SK-N-DZ (cell line): Measurements from ENCODE around the gene R3HDM4. TPM values are rescaled to one million over a fixed set of nuclear protein-coding genes. Genes with fewer than 3 reads are reported as not detected.
"Not testable (repeated sequence)": the region's sequence is repeated elsewhere in the genome, so short reads cannot be mapped to it uniquely, and the experiment has no call there.

Source experiments
- DNase-seq: peaks from one replicate; pipeline ENCODE4 v3.0.0-alpha.2; 2015; ENCODE audit warnings: low spot score
- polyA plus RNA-seq, 2 experiments: library from polyadenylated mRNA; depleted of rRNA; stranded (reverse); fragments of >200 nt; gene quantifications; 2 replicates each; pipeline ENCODE4 v1.2.3, GENCODE V29; 2014

The R3HDM4 gene
- 35.9 and 42.5 TPM in 2 replicates for polyA plus RNA-seq (2014; cell fraction: cytosol; rRNA removed)
- 49.3 and 61.5 TPM in 2 replicates for polyA plus RNA-seq (2014; cell fraction: nucleus; rRNA removed)

GRCh38 chr19:913080-913748 lies at the start of gene R3HDM4:
TSS of gene R3HDM4 (minus strand) at chr19:913219. CDS start at chr19:913157, 62 bp downstream.
- DNase-seq = no peak

- no peak for DNase-seq
These were observed 49.0 kb upstream of the R3HDM4 start for GRCh38 chr19:961866-962620.

GRCh38 chr19:960601-960938 lies 47.6 kb upstream of the R3HDM4 start:
- no peak for DNase-seq

- no peak for DNase-seq
These were observed 47.0 kb upstream of the R3HDM4 start for GRCh38 chr19:960020-960419.

GRCh38 chr19:958967-959855 lies 46.2 kb upstream of the R3HDM4 start:
- DNase-seq = no peak

- not testable (repeated sequence) for DNase-seq
These were observed 44.6 kb upstream of the R3HDM4 start for GRCh38 chr19:957578-957977.

- DNase-seq = peak; percentile 81
These were observed 43.9 kb upstream of the R3HDM4 start for GRCh38 chr19:956766-957440.

- DNase-seq = no peak
These were observed 43.1 kb upstream of the R3HDM4 start for GRCh38 chr19:955803-956765.

GRCh38 chr19:954672-955494 lies 41.9 kb upstream of the R3HDM4 start:
- no peak for DNase-seq

- DNase-seq = no peak
These were observed 41.3 kb upstream of the R3HDM4 start for GRCh38 chr19:954272-954671.

GRCh38 chr19:953445-954271 lies 40.6 kb upstream of the R3HDM4 start:
- DNase-seq = no peak

GRCh38 chr19:952680-953444 lies 39.8 kb upstream of the R3HDM4 start:
- no peak for DNase-seq

GRCh38 chr19:952049-952679 lies 39.1 kb upstream of the R3HDM4 start:
- DNase-seq = no peak

GRCh38 chr19:950352-951066 lies 37.5 kb upstream of the R3HDM4 start:
- DNase-seq = no peak

GRCh38 chr19:948842-949496 lies 36.0 kb upstream of the R3HDM4 start:
- no peak for DNase-seq
